Hindlimb muscle (tissue), 1 donor: ENCODE data around the gene SRGAP1. TPM values are rescaled to one million over a fixed set of nuclear protein-coding genes. Genes with fewer than 3 reads are reported as not detected.
A peak's percentile ranks its signal among the peaks of the same experiment; 100 is the strongest.
"Not testable (repeated sequence)": the region's sequence is repeated elsewhere in the genome, so short reads cannot be mapped to it uniquely, and the experiment has no call there.

Experiments used
- DNase-seq: peaks from one replicate; pipeline ENCODE4 v3.0.0-alpha.2; 2013
- polyA plus RNA-seq: library from polyadenylated mRNA; unstranded; fragments of 120-200 nt; gene quantifications from one replicate; pipeline ENCODE4 v1.2.1, GENCODE V29; 2013; ENCODE audit not compliant: insufficient read length

SRGAP1 gene
- polyA plus RNA-seq, 1 donor: 6.6 TPM

DNA sequence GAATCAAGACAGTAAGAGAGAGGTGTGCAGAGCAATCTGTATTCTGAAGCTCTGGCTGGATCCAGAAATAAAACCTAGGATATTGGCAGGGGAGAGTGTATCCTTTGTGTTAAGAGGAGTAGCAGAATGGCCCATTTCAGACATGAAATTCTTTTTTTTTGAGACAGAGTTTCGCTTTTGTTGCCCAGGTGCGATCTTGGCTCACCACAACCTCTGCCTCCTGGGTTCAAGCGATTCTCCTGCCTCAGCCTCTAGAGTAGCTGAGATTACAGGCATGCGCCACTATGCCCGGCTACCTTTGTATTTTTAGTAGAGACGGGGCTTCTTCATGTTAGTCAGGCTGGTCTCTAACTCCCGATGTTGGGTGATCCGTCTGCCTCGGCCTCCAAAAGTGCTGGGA is 6.1 kb upstream of the SRGAP1 start:
- DNase-seq: no peak

DNA sequence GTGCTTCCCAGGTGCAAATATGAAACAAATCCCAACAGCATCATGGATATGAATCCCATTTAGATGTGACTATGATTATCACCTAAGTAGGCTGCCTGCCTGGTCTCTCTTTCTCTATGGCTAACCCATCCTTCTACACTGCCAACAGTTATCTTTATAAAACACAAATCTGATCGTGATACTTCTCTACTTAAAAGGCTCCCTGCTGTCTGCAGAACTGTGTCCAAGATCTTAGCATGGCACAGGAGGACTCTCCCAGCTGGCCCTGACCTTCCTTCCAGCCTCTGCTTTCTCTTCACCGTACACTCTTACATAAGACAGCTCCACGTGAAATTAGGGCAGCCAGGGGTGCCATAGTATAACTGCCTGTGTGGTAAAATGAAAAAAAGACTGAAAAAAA is 3.5 kb upstream of the SRGAP1 start:
- DNase-seq: no peak

DNA sequence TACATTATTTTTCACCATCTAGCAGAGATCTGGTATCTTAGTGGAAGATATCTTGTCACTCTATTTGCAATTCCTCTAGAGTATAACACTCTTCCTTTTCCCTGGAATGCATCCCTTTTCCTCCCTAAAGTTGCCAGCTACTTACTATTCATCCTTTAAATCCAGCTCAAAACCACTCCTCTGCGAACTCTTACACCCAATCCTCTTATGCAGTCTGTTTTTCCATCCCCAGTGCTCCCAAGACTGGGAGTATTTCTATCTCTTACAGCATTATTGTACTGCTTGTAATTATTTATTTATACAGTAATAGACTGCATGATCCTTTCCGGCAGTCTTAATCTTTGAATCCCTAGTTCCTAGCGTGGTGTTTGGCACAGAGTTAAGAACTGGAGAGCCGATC is 2.9 kb upstream of the SRGAP1 start:
- DNase-seq: no peak

GRCh38 chr12:63842750-63843149 is 1.8 kb upstream of the SRGAP1 start:
- not testable (repeated sequence) for DNase-seq

GRCh38 chr12:63843254-63843720 is 1.2 kb upstream of the SRGAP1 start:
- DNase-seq: no peak

GRCh38 chr12:63843721-63844390 is 644 bp upstream of the SRGAP1 start:
- DNase-seq: peak; percentile 93

GRCh38 chr12:63845726-63846125 is 1.2 kb downstream of the SRGAP1 start:
- no peak for DNase-seq

DNA sequence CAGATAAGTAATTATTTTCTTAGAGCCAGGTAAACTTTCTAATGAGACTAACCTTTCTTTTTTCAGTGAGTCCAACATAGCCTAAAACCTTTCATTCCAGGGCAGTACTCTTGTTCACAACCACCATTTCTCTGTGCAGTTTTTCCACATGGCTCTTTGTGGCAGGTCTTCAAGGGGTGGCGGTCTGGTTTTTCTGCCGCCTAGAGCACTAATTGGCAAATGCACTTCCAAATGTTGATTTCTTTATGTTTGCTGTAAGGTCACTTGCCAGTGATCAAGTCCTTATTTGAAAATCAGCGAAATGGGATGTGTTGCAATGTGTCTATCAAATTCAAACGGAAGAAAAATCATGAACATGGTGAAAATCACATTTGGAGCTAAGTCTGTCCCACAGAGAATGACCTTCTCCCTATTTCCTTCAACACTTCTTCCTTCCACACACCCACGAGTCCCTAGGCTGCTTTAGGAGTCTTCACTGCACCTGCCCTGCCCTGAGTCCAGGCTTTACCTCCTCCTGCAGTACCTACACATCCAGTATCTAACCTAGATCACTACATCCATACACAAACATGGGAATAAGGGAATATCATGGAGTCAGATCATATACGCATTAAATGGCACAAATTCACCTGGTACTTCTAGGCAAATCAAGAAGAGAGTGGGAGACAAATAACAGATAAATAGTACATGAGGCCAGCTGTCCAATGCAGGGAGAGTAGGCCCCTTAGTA is 1.9 kb downstream of the SRGAP1 start:
- DNase-seq: no peak

DNA sequence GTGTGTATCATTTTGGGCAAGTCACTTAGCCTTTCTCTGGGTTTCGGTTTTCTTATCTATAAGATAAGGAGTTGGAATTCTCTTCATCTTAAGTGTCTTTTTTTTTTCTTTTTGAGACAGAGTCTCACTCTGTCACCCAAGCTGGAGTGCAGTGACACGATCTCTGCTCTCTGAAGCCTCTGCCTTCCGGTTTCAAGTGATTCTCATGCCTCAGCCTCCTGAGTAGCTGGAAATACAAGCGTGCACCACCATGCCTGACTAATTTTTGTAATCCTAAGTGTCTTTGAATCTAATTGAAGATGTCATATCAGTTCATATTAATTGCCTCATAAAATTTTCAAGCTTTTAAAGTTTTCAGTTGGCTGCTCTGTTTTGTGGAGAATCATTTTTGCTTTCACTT is 4.0 kb downstream of the SRGAP1 start:
- no peak for DNase-seq

- no peak for DNase-seq
These were observed 4.7 kb downstream of the SRGAP1 start for GRCh38 chr12:63849106-63849620.

GRCh38 chr12:63849641-63850040 is 5.1 kb downstream of the SRGAP1 start:
- DNase-seq: no peak

DNA sequence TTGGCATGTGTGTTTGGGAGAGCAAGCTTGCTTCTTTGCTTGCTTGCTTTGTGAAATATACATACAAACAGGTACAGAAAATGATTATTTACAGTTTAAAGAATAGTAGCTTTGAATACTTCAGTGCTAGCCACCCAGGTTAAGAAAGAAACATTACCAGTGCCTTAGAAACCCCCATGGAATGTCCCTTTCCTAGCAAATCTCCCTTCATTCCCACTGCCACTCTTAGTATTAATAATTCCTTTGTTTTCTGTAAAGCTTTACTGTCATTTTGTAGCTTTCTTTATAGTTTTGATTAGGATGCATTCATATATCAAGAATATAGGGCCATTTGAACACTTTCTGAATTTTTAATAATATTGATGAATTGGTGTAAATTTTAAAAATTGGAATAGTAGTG is 9.5 kb downstream of the SRGAP1 start:
- DNase-seq: no peak

DNA sequence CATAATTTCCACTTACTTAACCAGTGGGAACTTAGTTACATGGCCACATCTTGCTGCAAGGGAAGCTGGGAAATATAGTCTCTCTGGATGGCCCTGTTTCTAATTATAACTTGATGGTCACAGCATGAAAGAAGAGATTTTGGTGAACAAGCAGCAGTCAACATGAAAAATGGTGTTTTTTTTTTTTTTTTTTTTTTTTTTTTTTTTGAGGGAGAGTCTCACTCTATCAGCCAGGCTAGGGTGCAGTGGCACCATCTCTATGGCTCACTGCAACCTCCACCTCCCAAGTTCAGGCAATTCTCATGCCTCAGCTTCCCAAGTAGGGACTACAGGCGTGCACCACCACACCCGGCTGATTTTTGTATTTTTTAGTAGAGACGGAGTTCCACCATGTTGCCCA is 10.8 kb downstream of the SRGAP1 start:
- DNase-seq: no peak

- DNase-seq: no peak
These were observed 13.5 kb downstream of the SRGAP1 start for GRCh38 chr12:63857771-63858670.

GRCh38 chr12:63859880-63860279 is 15.4 kb downstream of the SRGAP1 start:
- not testable (repeated sequence) for DNase-seq

DNA sequence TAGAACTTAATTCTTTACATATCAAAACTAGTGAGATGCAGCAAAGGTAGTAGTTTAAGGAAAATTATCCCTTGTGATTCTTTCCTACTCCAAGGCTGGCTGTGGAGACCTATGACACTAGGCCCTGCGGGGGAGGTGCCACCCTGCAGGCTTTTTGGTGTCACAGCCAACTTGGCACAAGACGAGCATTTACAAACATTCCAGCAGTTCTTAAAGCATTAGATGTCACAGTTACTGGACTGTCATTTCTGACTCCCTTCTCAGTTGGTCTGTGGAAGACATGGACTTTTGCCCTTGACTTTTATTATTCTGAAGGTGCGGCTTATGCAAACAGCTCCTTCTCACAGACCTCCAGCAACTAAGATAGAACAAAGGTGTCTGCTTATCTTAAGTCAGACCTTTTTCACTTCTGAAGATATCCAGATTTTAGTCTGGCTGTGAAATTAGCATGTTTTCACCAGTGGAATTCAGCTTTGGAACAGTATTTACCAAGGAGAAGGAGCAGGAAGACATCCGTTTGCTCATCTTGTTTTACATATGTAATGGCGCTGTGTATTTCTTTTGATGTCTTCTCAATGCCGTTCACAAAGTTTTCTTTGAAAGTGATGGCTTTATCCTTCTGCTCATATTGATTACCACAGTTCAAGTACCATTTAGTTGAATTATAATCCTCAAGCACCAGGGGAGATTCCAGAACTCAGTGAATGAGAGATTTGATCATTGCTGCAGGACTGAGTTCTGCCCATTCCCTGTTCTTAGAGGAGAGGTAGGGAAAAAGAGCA is 17.9 kb downstream of the SRGAP1 start:
- no peak for DNase-seq

DNA sequence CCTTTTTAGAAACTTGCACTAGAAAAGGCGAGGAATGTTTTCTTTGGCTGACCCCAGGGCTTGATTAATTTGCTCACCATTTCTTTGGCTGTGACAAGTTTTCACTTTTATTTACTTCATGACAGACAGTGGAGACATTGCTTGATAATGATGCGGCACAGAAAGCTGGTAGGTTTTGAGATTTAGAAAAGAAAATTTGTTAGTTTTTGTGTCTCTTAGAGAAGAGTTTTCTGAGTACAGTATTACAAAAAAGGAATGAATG is 18.4 kb downstream of the SRGAP1 start:
- no peak for DNase-seq

DNA sequence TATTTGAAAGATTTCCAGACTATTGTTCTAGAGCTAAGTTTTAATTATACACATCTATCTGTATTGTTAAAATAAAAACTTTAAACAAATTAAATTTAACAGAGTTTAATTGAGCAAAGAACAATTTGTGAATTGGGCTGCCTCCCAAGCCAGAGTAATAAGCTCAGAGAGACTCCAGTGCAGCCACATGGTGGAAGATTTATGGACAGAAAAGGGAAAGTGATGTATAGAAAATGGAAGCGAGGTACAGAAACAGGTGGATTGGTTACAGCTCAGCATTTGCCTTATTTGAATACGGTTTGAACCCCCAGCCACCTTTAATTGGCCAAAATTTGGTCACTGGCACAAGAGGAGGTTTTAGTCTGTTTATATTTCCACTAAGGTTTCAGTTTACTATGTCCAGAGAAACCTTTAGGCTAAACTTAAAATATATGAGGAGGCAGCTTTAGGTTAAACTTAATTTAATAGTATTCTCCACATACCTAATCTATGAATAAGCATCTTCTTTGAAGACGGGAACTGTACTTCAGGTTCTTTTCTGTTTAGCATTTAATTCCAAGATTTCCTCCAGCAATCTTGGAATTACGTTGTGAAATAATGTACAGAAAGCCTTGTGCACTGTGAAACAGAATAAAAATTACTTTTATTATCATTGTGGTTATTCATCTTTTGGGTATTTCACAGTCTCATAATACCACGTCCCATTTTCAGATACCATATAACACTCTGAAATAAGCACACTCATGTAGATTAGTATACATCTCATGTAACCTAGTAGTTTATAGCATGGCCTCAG is 19.4 kb downstream of the SRGAP1 start:
- no peak for DNase-seq

DNA sequence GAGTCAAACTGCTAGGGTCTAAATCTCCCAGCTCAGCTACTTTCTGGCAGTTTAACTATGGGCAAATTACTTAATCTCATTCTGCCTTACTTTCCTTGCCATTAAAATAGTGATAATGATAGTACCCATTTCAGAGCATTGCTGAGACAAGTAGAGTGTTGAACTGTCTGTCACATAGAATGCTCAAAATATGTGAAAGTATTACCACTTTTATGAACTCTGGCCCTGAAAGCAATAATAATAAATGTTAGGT is 19.9 kb downstream of the SRGAP1 start:
- DNase-seq: no peak

DNA sequence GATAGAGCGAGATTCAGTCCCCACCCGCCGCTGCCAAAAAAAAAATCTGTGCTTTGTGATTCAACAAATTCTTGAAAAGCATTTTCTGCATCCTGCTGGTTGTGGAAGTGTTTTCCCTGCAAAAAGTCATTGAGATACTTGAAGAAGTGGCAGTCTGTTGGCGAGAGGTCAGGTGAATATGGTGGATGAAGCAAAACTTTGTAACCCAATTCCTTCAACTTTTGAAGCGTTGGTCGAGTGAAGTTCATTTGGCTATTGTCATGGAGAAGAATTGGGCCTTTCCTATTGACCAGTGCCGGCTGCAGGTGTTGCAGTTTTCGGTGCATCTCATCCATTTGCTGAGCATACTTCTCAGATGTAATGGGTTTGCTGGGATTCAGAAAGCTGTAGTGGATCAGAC is 20.9 kb downstream of the SRGAP1 start:
- DNase-seq: no peak

DNA sequence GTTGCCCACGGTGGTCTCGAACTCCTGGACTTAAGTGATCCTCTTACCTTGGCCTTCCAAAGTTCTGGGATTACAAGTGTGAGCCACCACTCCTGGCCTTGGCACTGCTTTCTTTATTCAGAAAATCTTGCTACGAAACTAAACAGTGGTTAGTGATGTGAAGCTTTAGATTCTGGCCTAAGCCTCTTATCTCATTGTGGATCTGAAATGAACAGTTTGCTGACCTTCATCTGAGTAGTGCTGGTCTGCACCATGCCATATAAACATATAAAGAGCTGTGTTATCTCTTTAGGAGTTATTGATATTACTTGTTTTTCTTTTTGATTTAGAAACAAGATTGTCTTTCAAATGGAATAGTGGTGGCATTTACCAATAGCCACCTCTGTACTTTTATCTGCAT is 22.6 kb downstream of the SRGAP1 start:
- DNase-seq: no peak

GRCh38 chr12:63869656-63870055 is 25.2 kb downstream of the SRGAP1 start:
- DNase-seq: no peak
